CD4-positive, alpha-beta T cell (primary cell): ENCODE data around the gene NKAIN2. TPM values are rescaled to one million over a fixed set of nuclear protein-coding genes. Genes with fewer than 3 reads are reported as not detected.

Source experiments
- ATAC-seq: fragments of 200-7000 bp; cut with Tn5 transposase; one replicate; pipeline ENCODE4 v1.10.0; 2022; ENCODE audit warnings: mild to moderate bottlenecking; ENCODE audit not compliant: poor library complexity
- CTCF ChIA-PET: fragments of 350-600 bp; sonication (Branson Sonifier 250); formaldehyde crosslinking; loops from one replicate; lab custom pipeline; 2021; ENCODE audit warnings: antibody characterized with exemption, inconsistent platforms; lab: Charles Lee
- POLR2A ChIA-PET: fragments of 350-600 bp; sonication (Branson Sonifier 250); formaldehyde crosslinking; loops from one replicate; lab custom pipeline; 2021; ENCODE audit warnings: antibody characterized with exemption, inconsistent platforms; lab: Charles Lee
- DNase-seq, 14 experiments: peaks; one replicate each; pipeline ENCODE4 v3.0.0-alpha.2; 2013 to 2020; ENCODE audit warnings: mixed read lengths in 2 of 14
- H3K27ac ChIP-seq, 2 donors: one replicate each; pipeline versions ENCODE4 v1.5.1 to v1.7.0; 2013; ENCODE audit warnings: low read length in 2 of 2, low read depth in 1 of 2, mild to moderate bottlenecking in 1 of 2
- H3K27me3 ChIP-seq, 2 experiments: 1 replicate in 1 of 2; 2 replicates in 1 of 2; pipeline versions ENCODE4 v1.6.1 to v1.7.0; 2013; ENCODE audit warnings: low read length in 2 of 2, control low read depth in 1 of 2, mild to moderate bottlenecking in 1 of 2, moderate library complexity in 1 of 2; ENCODE audit not compliant: insufficient read depth in 2 of 2, control insufficient read depth in 1 of 2
- H3K36me3 ChIP-seq: one replicate; pipeline ENCODE4 v1.6.1; 2013; ENCODE audit warnings: low read length, control low read depth; ENCODE audit not compliant: insufficient read depth
- H3K4me1 ChIP-seq: one replicate; pipeline ENCODE4 v1.6.1; 2013; ENCODE audit warnings: low read length, control low read depth; ENCODE audit not compliant: insufficient read depth
- H3K4me3 ChIP-seq: one replicate; pipeline ENCODE4 v1.5.1; 2013; ENCODE audit warnings: mild to moderate bottlenecking, low read length, moderate library complexity
- H3K9me3 ChIP-seq, 2 experiments: 1 replicate in 1 of 2; 2 replicates in 1 of 2; pipeline versions ENCODE4 v1.6.1 to v1.7.0; 2013; ENCODE audit warnings: low read length in 2 of 2, mild to moderate bottlenecking in 2 of 2, control low read depth in 1 of 2, moderate library complexity in 1 of 2; ENCODE audit not compliant: control insufficient read depth in 1 of 2, insufficient read depth in 1 of 2
- H3K27ac Mint-ChIP-seq: one replicate; pipeline ENCODE4 v1.8.0; 2020; ENCODE audit warnings: mixed read lengths
- H3K27me3 Mint-ChIP-seq: one replicate; pipeline ENCODE4 v1.8.0; 2021; ENCODE audit warnings: mixed read lengths
- H3K36me3 Mint-ChIP-seq: one replicate; pipeline ENCODE4 v1.8.0; 2021; ENCODE audit warnings: low read depth, mixed read lengths
- H3K4me1 Mint-ChIP-seq: one replicate; pipeline ENCODE4 v1.8.0; 2021; ENCODE audit warnings: low read depth, mixed read lengths
- H3K4me3 Mint-ChIP-seq: one replicate; pipeline ENCODE4 v1.8.0; 2020; ENCODE audit warnings: mild to moderate bottlenecking, mixed read lengths
- H3K9me3 Mint-ChIP-seq: one replicate; pipeline ENCODE4 v1.8.0; 2020; ENCODE audit warnings: mixed read lengths
- intact Hi-C, 2 experiments: fragments of 100-400 bp; cut with DNase I in 1 of 2; cut with micrococcal nuclease in 1 of 2; formaldehyde crosslinking; loops; one replicate each; pipeline versions ENCODE4 v1.15.1 to v1.9.0; 2023 to 2025; cut with DNase I, micrococcal nuclease
- total RNA-seq, 174 experiments: library from RNA in 2 of 174; stranded (reverse) in 2 of 174; gene quantifications; one replicate each; pipeline ENCODE4 v1.2.3 and lab custom pipeline; 2021 to 2026
- TF ChIP-seq, protein P1 (sequence below): fragments of 200-600 bp; IDR thresholded peaks from one replicate; pipeline ENCODE4 v1.8.0; 2022; ENCODE audit warnings: antibody characterized with exemption, mild to moderate bottlenecking

NKAIN2 gene
- total RNA-seq, 2 experiments from 2014 or later, result not detected

DNA sequence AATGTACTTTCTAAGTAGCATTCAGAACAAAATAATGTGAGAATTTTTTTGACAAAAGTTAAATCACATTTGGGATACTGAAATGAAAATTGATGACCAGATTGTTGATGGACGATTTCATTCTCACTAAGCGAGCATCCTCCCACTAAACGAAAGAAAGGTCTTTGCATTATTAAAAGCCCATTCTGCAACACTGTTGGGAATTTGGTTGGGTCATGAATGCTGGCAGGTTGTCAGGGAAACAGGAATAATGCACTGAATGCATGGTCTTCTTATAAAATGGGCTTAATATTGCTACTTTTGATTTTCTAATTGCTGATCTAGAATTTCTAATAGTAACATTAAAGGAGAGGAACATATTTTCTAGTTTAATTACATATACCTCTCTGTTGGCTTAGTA lies 229.8 kb downstream of the NKAIN2 start:
- TF ChIP-seq, protein P1, sequence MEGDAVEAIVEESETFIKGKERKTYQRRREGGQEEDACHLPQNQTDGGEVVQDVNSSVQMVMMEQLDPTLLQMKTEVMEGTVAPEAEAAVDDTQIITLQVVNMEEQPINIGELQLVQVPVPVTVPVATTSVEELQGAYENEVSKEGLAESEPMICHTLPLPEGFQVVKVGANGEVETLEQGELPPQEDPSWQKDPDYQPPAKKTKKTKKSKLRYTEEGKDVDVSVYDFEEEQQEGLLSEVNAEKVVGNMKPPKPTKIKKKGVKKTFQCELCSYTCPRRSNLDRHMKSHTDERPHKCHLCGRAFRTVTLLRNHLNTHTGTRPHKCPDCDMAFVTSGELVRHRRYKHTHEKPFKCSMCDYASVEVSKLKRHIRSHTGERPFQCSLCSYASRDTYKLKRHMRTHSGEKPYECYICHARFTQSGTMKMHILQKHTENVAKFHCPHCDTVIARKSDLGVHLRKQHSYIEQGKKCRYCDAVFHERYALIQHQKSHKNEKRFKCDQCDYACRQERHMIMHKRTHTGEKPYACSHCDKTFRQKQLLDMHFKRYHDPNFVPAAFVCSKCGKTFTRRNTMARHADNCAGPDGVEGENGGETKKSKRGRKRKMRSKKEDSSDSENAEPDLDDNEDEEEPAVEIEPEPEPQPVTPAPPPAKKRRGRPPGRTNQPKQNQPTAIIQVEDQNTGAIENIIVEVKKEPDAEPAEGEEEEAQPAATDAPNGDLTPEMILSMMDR, result no peak
- Mint-ChIP-seq H3K4me3 (no peak overlapping the region), H3K9me3 (no peaks in the 10 kb centered on the region), H3K27me3 (no peaks in the 10 kb centered on the region), H3K27ac (no peak overlapping the region), H3K4me1 (no peaks in the 10 kb centered on the region), H3K36me3 (no peaks in the 10 kb centered on the region)
- Histone ChIP-seq H3K4me1 (no peaks in the 10 kb centered on the region), H3K36me3 (no peaks in the 10 kb centered on the region), H3K27me3 (no peaks in the 10 kb centered on the region), H3K4me3 (no peak overlapping the region), H3K27ac (no peak overlapping the region), H3K9me3 (no peaks in the 10 kb centered on the region)
- ATAC-seq (no peak), DNase-seq (no peak)
- intact Hi-C loops, result no loop called here
- POLR2A ChIA-PET, result no interaction called here
- CTCF ChIA-PET, result no interaction called here

DNA sequence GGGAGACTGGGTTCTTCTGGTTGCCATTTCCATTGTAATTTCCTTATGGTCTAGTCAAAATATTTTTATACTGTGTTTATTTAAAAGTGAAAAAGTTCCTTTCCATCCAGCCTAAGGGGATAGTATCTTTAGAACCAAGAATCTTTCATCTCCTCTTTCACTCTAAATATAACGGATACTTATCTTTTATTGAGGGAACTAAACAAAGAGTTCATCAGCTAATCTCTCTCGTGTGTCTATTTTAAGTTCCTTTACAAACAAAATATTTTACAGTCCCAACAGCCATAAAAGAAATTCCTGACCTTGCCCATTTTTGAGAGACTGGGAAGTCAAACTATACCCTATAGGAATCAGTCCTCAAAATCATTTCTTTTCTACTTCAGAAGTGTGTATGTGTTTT lies 232.7 kb downstream of the NKAIN2 start:
- no peak overlapping the region for H3K4me3 Mint-ChIP-seq
- no peak overlapping the region for H3K27ac ChIP-seq
- no peak for ATAC-seq
- TF ChIP-seq, protein P1, result no peak
- no peaks in the 10 kb centered on the region for H3K27me3 ChIP-seq
- CTCF ChIA-PET, result no interaction called here
- no peaks in the 10 kb centered on the region for H3K4me1 Mint-ChIP-seq
- H3K9me3 Mint-ChIP-seq, result no peaks in the 10 kb centered on the region
- H3K4me3 ChIP-seq, result no peak overlapping the region
- no peaks in the 10 kb centered on the region for H3K36me3 Mint-ChIP-seq
- H3K4me1 ChIP-seq, result no peaks in the 10 kb centered on the region
- POLR2A ChIA-PET, result no interaction called here
- no peaks in the 10 kb centered on the region for H3K27me3 Mint-ChIP-seq
- H3K36me3 ChIP-seq, result no peaks in the 10 kb centered on the region
- H3K27ac Mint-ChIP-seq, result no peak overlapping the region
- intact Hi-C loops, result no loop called here
- H3K9me3 ChIP-seq, result no peaks in the 10 kb centered on the region
- DNase-seq, result no peak

DNA sequence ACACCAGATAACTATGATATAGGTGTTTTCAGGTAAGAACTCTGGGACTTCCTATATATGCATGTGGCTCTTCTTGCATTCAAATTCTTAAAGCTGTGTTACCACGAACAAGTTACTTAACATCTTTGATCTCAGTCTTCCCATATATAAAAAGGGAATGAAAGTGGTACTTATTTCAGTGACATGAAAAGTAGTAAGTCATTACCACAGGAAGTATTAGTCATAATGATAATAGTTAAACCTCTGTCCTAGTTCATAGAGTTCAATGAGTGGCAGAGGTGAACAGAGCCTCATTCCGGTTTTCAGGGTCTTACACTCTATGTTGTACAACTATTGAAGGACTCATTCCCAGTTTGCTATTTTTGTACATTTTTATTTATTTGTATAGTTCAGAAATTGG lies 237.0 kb downstream of the NKAIN2 start:
- Mint-ChIP-seq H3K27ac (no peak overlapping the region), H3K4me3 (no peak overlapping the region), H3K4me1 (no peaks in the 10 kb centered on the region), H3K36me3 (no peaks in the 10 kb centered on the region), H3K27me3 (no peaks in the 10 kb centered on the region), H3K9me3 (no peaks in the 10 kb centered on the region)
- ATAC-seq (no peak), DNase-seq (no peak)
- intact Hi-C loops, result no loop called here
- Histone ChIP-seq H3K4me3 (no peak overlapping the region), H3K4me1 (no peaks in the 10 kb centered on the region), H3K36me3 (no peaks in the 10 kb centered on the region), H3K27ac (no peak overlapping the region), H3K27me3 (no peaks in the 10 kb centered on the region), H3K9me3 (no peaks in the 10 kb centered on the region)
- ChIA-PET POLR2A (no interaction called here), CTCF (no interaction called here)
- TF ChIP-seq, protein P1, result no peak
